Iris pigment epithelial cell (primary cell): ENCODE results near the gene CHD9NB.

ENCODE experiments used
- DNase-seq: peaks from one replicate; pipeline ENCODE4 v3.0.0-alpha.2; 2011; ENCODE audit warnings: low read depth

The CHD9NB gene

DNA sequence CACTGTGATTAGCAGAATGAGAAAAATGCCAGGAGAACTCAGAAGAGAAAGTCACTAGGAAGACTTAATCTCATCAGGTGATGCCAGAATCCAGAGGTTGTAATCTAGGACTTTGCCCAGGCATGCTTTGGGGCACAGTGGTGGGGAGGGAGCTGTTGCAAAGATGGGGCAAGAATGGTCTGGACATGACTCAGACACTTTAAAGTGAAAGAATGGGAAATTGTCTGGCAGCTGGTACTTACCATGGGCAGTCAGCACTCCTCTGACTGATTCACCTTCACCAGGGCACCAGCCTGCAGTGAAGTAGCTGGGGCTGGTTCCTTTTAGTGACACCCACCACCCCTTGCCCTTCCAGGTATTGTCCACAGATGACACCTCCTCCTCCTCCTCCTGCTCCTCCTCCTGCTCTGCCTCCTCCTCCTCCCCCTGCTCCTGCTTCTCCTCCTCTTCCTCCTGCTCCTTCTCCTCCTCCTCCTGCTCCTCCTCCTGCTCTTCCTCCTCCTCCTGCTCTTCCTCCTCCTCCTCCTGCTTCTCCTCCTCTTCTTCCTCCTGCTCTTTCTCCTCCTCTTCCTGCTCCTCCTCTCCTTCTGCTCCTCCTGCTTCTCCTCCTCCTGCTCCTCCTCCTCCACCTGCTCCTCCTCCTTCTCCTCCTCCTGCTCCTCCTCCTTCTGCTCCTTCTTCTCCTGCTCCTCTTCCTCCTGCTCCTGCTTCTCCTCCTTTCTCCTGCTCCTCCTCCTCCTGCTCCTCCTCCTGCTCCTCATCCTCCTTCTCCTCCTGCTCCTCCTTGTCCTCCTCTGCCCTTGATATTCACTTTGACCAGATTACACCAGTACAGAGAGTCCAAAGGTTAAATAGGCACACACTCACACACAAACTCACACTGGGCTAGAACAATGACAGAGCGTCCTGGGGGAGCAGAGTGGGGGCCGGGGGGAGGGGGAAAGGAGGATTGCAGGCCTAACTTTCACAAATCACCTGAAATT lies at the start of gene CHD9NB:
TSS of gene CHD9NB (minus strand) at position 379 of the 983 bp plus-strand sequence. CDS start 8,739 bp downstream, outside the sequence.
- DNase-seq = peak; percentile 89

DNA sequence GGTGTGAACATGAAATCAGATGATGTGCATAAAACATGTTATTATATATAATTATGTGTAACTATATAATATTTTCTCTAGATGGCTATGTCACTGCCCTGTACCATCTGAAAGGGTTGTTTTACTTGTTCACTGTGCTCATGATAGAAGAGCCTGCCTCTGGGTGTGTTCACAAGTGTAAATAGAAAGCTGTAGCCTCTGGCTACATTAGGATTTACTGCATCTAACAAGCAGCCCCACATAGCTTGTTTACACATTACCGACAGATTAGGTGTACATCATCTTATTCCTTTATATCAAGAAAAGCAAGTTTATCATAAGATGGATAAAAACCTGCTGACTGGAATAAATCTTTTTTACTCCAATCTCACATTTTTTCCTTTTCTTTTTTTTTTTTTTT lies 48.2 kb upstream of the CHD9NB start:
- DNase-seq = no peak

DNA sequence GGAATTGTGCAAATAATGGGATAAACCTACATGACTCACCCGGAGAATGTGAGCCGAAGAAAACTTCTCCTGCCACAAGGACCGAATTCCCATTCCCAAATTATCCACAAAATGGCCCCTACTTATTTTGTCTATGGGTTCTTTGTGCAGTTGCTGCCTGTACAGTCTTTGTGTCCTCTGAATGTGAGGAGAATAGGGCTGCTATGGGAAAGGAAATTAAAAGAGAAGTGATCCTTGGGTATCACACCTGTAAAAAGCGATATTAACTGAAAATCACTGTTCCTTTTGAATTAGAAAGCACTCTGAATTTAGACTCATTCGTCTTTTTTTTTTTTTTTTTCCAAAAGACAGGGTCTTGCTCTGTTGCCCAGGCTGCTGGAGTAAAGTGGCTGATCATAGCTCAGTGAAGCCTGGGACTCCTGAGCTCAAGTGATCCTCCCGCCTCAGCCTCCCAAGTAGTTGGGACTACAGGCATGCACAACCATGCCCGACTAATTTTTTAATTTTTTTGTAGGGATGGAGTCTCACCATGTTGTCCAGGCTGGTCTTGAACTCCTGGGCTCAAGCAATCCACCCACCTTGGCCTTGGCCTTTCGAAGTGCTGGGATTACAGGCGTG lies 47.5 kb upstream of the CHD9NB start:
- no peak for DNase-seq

DNA sequence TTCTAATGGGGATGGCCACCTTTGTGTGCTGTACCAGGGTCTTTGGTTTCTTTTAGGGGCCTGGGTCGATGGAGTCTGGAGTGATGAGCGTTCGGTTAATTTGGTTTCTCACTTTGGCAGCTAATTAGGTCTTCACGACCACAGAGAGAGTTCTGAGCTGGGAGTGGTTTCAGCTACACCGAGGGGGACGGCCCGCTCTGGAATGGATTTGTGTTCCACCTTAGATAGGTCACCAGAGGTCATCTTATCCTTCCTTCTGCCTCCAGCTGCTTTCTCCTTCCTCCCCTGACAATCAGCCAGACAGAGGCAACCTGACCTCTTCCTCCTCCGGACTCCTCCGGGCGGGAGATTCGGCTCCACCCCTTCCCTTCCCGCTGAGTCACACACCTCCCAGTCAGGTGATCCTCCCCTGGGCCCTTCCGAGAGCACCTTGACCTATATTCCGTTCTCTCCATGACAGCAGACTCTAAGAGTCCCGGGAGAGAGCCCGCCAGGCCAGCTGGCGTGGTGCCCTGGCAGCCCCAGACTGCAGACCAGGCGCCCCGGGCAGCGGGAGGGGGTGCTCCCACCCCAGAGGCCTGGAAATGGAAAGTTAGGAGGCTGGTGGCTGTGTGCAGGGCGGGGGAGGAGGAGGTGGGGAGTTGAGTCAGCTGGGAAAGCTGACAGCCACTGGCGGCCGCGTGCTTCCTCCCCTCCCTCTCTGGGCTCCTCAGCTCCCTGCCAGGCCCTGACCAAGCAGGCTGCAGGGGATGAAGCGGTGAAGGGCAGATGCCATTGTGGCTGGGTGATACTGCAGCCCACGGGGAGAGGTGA lies 46.8 kb upstream of the CHD9NB start:
- DNase-seq = peak; percentile 93

DNA sequence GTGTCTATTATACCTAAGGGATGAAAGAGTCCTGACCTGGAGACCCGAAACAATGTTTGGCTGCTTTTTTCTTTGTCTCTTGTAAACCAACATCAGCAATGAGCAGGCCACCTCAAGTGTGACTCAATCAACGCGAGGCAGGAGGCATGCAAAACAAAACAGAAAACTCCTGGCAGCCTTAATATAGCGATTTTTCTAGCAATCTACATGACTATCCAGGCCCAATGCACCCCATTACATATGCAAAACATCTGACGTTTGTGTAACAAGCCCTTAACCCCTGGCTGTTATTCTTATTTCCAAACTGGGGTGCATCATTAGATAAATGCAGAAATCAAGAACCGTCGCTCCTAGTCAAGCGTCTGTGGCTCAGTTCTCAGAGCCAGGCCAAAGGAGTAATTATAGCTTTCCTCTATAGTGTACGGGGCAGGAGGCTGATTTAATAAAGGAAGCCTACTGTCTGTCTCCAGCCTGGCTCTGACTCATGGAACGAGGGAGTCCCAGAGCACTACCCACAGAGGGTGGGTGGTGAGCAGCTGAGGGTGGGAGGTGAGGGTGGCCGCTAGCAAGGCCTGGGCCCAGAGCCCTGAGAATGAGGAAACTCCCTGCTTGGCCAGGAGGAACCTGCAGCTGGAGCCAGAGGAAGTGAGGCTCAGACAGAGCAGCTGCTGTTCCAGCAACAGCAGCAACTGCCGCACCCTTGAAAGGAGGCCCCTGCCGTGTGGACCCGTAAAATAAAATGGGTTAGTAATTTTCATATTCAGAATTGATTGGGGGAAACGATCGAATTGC lies 46.0 kb upstream of the CHD9NB start:
- peak; percentile 97 for DNase-seq

DNA sequence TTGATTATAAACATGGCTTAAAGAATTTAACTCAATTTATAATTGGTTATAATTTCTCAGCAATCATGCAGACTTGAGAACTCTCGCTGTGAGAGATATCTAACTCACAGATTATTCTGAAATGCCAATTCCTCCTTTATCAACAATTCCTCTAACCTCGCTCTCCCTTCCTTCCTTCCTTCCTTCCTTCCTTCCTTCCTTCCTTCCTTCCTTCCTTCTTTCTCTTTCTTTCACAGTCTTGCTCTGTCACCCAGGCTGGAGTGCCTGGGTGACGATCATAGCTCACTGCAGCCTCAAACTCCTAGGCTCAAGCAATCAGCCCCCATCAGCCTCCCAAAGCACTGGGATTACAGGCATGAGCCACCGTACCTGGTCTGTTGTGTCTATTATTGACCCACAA lies 44.5 kb upstream of the CHD9NB start:
- no peak for DNase-seq

DNA sequence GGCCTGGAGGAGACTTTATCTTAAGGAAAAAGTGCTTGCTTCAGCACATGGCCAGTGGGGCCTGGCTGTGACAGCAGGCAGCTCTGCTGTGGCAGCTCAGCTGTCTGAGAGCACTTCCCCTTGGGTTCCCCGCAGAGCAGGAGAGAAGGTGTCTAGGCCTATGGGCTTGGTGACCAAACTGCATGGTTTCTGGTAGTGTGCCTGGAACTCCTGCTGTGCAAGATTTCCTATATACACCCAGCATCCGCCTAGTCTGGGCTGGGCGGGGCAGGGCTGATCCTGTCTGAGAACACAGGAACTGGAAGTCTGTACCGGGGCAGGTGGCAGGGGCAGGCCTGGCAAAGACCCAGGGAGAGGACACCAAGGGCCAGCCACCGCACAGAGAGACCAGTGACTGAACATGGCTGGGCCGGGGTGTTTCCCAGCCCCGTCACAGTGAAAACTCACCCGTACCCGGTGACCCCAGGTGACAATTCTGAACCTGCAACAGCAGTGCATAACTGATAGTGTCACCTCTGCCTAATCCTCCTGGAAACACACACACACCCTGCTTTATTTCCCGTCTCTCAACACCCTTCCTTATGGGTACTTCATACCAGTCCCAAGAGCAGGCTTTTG lies 41.4 kb upstream of the CHD9NB start:
- DNase-seq = peak; percentile 29

DNA sequence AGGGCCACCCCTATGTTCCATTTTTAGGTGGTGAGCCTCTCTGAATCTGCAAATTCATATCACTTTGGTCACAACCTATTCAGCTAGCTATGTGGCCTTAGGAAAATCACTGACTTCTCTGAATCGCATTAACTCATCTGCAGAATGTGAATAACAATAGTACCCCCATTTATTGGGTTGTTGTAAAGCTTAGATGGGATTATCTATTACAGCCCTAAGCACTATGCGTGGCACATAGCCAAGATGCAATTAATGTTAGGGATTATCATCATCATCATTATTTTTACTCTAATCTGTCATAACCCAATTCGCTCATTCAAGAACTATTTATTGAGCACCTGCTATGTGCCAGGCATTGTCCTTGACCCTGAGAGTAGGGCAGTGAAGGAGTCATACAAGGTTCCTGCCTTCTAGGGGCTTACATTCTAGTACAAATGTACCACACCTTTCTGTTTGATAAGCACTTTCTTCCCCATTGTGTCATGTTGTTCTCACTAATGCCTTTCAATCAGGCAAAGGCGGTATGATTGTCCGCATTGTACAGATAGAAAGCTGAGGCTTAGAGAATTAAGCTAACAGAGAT lies 40.6 kb upstream of the CHD9NB start:
- DNase-seq = no peak

DNA sequence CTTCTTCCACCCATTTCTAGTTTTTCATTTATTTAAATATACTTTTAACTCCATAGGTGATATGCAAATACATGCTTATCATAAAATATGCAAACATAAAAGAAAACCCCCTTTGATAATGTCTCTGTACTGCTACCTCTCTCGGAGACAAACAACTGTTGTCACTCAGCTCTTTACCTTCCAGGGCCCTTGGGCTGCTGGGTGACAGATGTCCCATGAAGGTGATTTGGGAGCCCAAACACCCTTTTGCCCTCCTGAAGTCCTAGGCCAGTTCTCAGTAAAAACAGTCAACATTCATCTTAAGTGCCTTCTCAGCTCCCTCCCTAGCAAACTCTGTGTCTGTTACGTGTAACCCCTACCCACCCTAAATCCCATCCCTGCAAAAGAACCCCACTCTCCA lies 39.6 kb upstream of the CHD9NB start:
- no peak for DNase-seq

DNA sequence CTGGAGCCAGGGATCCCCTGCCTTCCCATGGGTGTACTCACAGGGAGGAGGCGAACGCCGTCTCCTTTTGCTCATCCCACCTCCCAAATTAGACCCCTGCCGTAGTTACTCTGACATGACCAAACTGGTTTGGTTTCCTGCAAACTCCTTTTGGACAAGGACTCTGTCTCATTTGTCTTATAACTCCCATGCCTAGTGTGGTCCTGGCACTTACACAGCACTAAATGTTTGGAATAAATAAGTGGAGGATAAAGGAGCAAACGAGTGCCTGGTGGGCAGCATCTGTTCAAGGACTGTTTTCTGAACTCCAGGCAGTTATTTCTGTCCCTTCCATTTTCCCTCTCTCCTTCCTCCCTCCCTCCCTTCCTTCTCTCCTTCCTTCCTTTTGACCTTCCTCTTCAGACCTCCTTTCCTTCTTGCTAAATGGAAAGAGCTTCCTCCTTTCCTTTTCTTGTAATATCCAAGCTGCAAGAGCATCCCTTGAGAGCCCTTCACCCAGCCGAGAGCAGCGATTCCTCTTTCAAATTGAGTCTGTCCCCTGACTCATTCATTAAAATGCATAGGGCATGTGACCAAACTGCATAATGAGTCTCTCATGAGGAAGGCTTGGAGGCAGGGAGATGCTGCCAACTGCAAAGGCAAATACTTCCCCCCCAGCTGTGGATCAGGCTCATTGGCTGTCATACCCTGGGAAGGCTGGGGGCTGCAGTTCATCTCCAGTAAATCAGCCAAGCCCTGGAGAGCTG lies 38.9 kb upstream of the CHD9NB start:
- peak; percentile 70 for DNase-seq

DNA sequence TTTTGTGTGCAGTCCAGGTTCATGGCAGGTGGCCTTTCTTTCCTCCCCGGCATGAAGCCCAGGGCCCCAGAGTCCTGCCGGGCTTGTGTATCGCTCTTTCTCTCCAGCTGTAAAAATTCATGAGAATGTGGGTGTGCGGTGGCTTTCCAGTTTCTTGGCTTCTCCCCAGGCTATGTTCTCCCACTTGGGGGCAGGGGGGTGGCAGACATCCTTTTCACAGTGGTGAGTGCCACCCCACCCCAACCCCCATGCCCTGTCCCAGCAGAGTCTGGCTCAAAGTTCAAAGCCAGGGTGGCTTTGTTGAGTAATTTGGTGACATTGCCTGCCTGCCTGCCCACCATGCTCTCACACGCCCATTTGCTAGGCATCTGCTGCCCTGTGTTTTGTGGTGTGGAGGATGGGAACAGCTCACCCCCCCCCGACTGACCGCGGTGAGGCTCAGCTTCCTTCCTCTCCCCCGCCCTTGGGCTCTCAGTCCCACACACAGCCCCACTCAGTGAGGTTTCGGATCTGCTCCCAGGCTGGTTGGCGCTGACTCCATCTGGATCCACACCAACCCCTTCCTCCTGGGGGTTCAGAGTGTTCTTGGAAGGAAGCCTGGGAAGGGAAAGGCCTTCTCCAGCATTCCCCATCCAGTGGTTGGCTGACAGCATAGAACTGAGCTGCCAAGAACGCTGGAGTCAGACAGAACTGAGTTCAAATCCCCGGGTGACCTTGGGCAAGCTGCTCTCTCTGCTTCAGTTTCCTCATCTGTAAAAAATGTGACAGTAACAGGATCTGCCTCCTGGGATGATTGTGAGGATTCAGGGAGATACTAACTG lies 38.1 kb upstream of the CHD9NB start:
- DNase-seq = peak; percentile 93

DNA sequence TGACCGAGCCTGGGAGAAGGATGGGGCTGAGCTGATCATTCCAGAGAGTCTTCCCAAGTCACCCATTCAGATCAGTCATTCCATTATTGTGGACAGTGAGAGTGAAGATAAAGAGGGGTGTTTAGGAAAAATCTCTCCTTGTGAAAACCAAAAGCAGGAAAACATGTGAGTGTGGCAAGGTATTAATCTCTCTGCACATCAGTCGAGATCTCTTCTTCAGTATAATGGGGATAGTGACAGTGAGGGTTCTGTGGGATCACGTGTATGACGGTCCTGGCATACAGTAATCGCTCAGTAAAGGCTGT lies 37.5 kb upstream of the CHD9NB start:
- DNase-seq = no peak

DNA sequence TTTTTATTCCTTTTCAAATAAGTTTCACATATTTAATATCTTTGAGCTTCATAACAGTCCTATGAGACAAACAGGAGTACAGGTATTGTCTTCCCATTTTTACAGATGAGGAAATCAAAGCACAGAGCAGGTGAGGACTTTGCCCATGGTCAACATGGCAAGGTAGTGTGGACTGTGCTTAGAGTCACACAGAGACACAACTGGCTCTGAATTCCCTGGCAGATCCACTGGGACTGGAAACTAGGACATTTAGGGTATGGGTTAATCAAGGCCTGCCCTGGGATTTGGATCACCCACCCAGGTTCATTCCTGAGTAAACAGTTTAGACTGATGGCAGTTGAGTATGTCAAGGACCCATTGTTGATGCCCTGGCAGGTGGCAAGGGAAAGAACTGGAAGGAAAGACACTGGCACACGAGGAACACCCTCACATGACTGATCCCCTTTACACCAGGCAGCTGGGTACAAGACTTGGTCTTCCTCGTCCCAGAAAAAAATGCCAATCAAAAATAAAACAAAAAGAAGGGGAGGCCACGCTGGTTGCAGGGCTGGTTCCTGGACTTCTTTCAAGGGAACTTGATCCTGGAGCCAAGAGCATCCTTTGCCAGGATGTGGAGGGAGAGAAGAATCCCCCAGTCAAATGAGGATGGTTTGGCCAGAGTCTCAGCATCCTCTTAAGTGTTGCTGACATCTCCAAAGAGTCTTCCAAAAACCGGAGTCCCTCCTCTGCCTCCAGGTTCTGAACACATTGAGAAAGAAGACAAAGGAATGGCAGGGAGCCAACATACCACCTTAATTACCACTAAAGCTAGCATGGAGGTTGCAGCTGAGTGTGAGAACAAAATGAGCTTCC lies 37.0 kb upstream of the CHD9NB start:
- no peak for DNase-seq

DNA sequence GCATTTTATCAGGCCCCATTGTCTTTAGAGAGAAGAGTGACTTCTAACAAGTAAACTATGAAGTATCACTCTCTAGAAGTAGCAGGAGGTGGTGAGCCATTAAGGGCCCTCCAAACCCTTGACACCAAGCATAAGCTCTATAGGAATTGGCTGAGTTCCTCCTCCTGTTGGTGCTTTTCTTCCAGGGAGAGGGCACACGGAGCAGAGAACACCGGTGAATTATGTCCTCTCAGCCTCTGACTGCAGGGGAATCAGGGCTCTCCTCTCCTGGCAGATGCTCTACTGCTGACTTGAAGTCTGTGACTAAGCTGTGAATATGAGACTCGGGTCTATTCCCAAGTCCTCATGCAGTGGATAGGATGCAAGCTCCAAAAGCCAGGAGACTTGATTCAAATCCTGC lies 34.4 kb upstream of the CHD9NB start:
- DNase-seq = peak; percentile 54

DNA sequence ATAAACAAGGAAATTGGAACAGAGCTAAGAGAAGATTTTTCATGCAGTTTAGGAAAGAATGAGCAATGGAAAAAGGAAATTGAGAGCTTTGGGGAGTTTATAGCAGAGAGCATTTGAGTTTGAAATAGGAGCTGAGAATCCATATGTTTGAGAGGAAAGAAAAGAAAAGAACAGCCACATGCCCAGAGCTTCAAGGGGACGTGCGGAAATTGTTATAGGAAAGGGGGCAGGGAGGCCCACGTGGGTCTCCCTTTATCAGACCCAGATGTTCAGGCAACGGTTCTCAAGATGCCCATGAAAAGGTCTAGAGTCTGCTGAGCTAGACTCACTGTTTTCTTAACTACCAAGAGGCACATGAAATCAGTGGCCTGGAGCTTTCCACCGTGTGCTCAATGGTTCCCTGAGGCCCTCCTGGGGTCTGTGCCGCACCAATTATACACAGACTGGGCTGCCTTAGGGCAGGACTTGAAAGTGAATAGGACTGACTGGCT lies 33.3 kb upstream of the CHD9NB start:
- DNase-seq = no peak

DNA sequence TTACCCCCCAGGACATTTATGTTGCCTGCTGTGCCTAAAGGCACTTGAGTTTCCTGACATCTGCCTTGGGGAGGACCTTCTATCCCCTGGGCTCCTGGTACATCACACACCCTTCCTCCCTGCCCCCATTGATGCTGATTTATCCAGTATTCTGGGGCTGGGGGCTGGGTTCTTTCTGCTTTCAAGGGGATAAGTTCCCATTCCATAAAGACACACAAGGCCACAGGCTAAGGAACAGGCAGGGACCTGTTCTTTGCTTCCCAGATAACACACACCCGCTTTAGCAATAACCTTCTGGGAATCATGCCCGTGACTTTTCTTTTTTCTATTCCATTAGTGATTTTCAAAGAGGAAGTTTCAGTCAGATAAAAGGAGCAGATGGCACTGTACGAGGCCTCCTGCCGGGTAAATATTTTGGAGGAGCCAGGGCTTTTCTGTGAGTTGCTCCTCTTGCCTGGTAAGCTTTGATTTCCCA lies 32.7 kb upstream of the CHD9NB start:
- DNase-seq = no peak

DNA sequence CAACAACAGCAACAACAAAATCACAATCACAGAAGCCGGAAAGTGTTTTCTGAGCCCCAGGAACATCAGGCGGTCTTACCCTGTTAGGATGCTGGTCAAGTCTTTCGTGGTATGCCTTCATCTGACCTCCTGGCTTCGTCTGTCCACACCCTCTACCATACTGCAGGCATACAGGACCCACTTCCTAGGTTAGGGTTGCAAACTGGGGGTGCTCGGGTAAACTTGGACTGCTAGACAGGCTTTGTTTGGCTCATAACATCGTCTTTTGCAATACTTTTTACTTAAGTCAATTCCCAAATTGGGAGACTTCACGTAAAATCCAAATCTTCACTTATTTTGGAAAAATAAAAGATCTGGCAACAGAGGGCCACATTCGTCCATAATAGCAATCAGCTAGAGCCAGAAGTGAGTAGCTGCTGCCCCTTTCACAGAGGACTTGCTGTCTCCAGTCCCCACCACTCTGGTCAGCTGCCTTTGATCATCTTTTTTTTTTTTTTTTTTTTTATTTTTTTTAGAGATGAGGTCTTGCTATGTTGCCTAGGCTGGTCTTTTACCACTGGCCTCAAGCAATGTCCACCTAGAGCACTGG lies 32.1 kb upstream of the CHD9NB start:
- DNase-seq = no peak

DNA sequence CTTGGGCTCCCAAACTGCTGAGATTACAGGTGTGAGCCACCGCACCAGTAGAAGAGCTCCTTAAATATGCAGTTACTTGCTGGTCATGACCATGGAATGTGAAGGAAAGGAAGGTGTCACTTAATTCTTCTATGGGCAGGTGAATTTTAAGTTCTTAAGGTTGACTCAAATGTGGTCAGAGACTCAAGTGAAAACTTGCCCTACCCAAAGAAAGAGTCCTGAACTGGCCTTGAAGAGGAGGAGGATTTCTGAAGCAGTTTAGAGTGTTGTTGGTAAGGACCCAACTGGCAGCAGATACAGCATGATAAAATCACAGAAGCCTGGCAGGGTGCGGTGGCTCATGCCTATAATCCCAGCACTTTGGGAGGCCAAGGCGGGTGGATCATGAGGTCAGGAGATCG lies 31.4 kb upstream of the CHD9NB start:
- no peak for DNase-seq
